GM12873 (cell line): Measurements from ENCODE around the gene ADCY2.

Source experiments
- TF ChIP-seq, protein P1 (sequence below): IDR thresholded peaks from 2 replicates; pipeline ENCODE4 v1.5.1; 2012; ENCODE audit warnings: low read depth, mild to moderate bottlenecking, moderate library complexity, low read length, control low read depth; ENCODE audit not compliant: insufficient read depth; ENCODE audit errors: missing control alignments

ADCY2 gene

DNA sequence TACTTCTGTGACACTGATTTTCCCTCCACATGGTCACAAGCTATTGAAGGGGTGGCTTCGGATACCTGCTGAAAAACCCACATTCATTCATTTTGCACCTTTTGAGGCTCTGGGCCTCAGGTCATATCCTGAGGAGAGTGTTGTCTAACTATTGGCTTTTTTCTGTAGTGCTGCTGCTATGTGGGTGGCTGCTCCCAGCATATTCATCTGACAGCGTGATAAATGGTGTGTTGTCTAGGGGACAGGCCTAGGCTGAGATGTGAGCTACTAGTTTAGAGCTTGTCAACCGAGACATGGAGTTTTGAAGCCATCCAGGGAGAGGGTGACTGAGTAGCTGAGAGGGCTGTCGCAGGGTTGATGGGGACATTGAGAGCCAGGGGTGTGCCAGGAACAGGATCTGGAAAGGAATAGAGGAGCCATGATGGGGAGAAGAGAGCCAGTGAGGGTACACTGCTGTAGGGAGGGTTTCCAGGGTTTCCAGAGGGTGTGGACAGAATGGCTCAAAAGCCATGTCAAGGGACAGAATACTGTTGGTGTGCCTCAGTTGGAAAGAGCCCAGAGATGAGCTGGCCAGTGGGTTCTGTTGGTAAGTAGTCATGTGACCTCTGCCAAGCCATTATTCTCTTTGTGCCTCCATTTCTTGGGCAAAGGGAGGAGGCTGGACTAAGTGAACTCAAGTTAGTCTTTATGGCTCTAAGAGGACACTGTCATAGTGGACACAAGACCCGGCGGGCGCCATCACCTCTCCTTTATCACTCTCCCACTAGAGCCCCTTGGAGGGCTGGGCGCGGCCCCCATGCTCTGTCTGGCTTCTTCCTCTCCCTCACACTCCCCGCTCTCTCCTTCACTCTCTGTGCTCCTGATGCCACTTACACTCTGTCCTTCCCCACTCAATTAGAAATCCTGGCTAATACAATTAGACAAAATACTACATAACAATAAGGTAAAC lies 19.9 kb downstream of the ADCY2 start:
- TF ChIP-seq, protein P1, sequence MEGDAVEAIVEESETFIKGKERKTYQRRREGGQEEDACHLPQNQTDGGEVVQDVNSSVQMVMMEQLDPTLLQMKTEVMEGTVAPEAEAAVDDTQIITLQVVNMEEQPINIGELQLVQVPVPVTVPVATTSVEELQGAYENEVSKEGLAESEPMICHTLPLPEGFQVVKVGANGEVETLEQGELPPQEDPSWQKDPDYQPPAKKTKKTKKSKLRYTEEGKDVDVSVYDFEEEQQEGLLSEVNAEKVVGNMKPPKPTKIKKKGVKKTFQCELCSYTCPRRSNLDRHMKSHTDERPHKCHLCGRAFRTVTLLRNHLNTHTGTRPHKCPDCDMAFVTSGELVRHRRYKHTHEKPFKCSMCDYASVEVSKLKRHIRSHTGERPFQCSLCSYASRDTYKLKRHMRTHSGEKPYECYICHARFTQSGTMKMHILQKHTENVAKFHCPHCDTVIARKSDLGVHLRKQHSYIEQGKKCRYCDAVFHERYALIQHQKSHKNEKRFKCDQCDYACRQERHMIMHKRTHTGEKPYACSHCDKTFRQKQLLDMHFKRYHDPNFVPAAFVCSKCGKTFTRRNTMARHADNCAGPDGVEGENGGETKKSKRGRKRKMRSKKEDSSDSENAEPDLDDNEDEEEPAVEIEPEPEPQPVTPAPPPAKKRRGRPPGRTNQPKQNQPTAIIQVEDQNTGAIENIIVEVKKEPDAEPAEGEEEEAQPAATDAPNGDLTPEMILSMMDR: no peak

DNA sequence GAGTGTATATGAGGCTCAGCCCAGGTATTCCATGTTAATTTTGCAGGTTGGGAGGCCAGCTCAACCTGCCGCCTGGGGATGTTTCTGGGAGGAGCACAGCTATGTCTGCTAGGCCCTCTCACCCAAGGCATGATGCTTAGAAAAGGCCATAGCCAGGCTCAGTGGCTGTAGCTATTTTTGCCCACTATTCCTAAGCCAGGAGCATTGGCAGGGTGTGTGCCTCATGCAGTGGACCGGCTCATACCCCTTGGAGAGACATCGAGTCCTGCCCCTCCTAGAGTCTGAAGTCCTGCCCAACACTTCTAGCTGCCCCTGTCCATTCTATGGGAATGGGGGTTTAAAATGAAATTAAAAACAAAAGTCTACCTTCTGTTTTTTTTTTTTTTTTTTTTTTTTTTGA lies 22.3 kb downstream of the ADCY2 start:
- TF ChIP-seq, protein P1: no peak

DNA sequence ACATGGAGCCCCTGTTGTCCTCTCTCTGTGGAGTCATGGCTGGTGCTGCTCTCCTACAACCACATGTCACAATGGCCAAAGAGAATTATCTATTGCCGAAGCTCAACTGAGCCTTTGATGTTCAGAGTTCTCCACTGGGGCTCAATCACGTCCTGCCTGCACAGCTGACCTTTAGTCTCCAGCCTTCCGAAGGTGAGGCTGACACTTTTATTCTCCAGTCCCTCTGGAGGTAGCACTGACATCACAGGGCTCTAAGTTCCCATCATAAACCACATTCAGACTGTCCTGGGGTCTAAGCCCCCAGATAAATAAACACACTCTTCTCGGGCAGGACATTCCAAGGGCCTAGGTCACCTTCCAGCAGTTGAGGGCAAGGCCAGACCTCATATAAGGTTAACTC lies 23.4 kb downstream of the ADCY2 start:
- TF ChIP-seq, protein P1: no peak

DNA sequence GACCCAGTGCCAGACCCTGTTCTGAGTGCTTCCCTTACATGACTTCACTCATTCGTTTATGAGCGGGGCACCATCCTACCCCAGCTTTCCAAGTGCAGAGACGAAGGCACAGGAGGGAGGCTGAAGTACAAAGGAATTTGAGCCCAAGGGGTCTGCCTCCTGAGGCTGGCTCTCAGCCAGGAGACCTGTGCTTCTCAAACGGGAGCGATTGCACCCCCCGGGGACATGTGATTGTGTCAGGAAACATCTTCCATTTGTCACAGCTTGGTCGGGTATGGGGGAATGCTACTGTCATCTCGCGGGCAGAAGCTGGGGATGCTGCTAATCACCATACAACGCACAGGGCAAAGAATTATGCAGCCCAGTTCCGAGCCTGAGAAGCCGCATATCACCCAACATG lies 23.9 kb downstream of the ADCY2 start:
- TF ChIP-seq, protein P1: no peak

DNA sequence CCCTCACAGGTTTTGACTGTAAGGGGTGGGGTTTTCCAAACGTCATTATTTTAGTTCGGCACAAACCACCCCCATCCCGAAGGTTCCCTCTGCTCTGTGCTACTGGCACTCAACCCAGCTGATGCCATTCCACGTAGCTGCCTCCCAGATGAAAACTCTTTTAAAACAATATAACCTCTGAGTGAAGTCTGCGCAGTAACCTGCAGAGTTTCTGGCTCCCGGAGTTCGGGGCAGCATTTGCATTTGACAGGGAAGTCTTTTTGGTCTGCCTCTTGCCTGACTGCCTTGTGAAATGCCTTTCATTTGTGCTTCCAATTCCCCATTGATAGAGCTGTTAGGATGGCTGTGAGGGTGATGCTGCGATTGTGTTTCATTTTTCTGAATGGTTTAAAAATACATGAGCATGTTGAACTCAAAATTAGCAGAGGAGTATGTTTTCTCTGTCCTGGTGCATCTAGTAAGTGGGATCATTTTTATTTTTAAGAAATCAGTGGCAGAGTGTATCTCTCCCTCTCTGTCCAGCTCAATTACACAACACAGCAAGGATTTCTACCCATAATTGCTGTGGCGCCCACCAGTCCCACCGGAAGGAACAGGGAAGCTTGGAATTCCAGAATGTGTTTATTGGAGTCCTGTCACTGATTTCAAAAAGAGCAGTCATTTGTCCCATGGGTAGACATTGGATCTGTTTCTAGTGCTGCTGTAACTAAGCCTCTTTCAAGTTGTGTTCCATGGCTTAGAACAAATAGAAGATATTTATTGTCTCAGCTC lies 24.8 kb downstream of the ADCY2 start:
- TF ChIP-seq, protein P1: no peak

DNA sequence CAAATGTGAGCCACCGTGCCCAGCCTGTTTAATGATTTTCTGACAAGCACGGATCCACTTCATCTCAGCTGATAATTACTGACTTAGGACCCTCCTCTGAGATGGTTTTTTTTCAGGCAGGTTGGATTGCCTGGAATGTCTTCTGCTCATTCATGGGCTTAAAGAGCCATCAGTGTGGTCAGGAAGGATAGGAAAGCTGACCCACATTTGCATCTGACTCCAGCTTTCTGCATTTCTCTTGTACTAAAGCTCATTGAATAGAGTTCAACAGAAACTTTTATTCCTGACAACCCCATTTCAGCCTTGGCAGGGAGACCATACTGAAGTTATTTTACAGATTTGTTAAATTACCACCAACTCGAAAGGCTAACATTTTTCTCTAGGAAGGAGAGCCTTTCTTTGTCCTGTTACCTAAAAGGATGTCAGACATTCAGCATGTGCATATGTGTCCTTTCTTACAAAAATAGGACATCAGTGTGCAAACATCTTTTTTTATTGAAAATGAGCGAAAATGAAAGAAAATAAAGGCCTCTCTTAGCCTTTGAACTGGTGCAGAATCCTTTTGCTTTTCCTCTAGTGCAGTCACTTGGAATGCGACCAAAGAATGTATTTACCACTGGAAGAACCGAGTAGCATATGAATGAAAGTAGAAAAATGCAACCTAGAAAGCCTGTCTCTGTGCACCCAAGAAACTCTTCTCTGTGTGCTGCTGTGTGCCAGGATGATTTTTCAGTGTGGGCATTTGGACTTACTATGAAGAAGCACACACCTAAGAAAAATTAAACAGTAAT lies 26.6 kb downstream of the ADCY2 start:
- TF ChIP-seq, protein P1: no peak

DNA sequence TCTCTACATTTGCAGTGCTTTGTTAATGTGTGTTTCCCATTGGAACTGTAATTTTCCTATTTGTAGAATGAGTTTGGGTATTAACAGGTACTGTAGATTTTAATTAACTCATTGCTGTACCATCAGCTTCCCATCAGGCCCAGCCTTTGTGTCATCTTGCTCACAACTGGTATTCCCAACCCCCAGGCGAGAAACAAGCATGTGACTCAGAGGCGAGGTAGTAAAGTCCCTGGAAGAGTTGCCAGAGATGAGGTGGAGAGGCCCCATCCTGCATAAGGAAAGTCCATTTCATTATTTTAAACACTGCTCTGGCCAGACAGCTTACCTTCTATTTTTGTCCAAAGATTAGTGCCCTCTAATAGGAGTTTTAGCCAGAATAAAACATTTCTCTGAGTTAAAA lies 29.9 kb downstream of the ADCY2 start:
- TF ChIP-seq, protein P1: no peak
